ENCODE data around the gene GPSM1.

DNA sequence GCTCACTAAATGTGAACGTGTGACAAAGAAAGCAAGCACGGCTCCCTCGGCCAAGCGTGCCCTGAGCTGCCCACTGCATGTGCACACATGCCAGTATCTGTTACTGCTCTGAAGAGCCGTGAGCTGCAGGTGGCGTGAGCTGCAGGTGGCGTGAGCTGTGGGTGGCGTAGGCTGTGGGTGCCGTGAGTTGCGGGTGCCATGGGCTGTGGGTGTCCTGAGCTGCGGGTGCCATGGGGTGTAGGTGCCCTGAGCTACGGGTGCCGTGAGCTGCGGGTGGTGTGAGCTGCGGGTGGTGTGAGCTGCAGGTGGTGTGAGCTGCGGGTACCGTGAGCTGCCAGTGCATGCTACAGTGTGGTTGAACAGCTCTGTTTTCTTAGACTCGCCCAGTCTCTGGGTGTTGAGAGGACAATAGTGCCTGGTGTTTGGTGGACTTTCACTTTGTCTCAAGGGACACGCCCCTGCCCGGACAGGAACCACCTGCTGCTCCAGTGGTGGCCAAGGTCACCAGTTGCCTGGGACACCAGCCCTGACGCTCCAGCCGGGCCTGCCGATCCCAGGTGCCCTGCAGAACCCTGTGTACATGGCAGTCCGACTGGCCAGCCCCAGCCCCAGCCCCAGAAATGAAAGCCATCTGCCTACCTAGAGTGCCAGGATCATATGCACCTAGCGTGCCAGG lies 30.2 kb upstream of the GPSM1 start:
- TF ChIP-seq, protein P1, sequence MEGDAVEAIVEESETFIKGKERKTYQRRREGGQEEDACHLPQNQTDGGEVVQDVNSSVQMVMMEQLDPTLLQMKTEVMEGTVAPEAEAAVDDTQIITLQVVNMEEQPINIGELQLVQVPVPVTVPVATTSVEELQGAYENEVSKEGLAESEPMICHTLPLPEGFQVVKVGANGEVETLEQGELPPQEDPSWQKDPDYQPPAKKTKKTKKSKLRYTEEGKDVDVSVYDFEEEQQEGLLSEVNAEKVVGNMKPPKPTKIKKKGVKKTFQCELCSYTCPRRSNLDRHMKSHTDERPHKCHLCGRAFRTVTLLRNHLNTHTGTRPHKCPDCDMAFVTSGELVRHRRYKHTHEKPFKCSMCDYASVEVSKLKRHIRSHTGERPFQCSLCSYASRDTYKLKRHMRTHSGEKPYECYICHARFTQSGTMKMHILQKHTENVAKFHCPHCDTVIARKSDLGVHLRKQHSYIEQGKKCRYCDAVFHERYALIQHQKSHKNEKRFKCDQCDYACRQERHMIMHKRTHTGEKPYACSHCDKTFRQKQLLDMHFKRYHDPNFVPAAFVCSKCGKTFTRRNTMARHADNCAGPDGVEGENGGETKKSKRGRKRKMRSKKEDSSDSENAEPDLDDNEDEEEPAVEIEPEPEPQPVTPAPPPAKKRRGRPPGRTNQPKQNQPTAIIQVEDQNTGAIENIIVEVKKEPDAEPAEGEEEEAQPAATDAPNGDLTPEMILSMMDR (conservative IDR thresholded peaks at IDR 0.05; ENCODE audit: low read depth, low read length): no peak
- no peak for TF ChIP-seq EZH2phosphoT487 (IDR thresholded peaks at IDR 0.05; ENCODE audit: borderline replicate concordance, low read length)
- TF ChIP-seq EZH2 (IDR thresholded peaks at IDR 0.05; ENCODE audit: low read length, unreplicated experiment): no peak

All from PC-3 (cell line).